GM19467 (cell line): Measurements from ENCODE around the gene ADAMTS17.

Source experiments
- ATAC-seq: cut with Tn5 transposase; IDR thresholded peaks from one replicate; pipeline ENCODE4 v1.9.1; 2021; ENCODE audit warnings: mild to moderate bottlenecking, moderate library complexity; ENCODE audit not compliant: unreplicated experiment

Gene ADAMTS17

DNA sequence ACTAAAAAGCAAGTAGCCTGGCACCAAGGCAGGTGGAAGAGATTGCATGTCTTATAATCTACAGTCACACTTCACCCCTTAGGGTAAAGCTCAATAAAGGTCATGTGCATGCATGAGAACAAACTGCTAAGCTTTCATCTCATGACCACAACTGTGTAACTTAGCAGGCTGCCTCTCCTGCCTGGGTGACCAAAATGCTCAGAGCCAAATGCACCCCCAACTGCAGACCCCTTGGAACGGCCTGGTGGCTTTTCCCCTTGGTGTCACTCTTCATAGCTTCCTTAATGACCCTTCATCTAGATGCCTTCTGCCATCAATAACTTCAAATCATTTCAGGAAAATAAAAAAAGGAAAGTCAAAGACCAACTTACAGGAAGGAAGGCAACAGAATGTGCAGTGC lies 88.1 kb downstream of the ADAMTS17 start:
- ATAC-seq, result no peak

DNA sequence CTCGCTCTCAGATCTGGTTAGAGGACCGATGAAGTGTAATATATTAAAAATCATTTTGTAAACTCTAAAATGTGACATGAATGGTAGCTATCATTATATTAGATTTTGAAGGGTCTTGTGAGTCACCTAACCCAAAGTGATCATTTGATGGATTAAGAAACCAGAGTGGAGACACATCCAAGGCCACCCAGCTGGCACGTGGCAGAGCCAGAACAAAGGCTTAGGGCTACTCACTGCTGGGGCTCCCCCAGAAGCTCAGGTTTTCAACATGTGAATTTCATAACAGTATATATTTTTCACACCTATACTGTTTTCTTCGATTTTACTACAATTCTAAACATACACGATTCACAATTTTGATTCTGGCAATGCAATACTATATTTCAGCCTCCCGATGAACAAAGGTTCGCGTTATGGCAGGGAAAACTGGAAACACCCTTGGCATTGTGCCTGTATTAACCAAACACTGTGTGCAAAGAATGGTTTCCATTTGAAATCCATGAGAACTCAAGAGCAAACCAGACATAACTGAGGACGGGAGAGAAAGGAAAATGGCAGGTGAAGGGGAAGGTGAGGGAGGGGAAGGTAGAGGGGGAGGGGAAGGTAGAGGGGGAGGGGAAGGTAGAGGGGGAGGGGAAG lies 88.9 kb downstream of the ADAMTS17 start:
- no peak for ATAC-seq

DNA sequence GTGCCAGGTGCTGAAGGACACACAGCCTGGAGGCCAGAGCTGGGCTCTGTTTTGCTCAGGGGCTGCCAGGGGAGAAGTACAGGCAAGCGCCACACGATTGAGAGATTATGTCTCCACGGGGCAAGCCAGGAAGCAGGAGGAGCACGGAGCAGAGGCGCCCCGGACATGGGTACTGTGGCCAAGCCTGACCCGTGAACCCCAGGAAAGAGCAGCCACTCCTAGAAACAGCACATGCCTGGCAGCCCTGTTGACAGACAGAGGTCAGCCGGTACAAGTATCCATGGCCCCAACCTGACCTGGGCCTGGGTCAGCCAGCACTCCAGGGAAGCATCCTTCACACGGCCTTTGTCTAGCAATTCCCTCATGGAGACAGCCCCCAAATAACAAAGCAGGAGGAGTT lies 89.4 kb downstream of the ADAMTS17 start:
- ATAC-seq, result no peak

DNA sequence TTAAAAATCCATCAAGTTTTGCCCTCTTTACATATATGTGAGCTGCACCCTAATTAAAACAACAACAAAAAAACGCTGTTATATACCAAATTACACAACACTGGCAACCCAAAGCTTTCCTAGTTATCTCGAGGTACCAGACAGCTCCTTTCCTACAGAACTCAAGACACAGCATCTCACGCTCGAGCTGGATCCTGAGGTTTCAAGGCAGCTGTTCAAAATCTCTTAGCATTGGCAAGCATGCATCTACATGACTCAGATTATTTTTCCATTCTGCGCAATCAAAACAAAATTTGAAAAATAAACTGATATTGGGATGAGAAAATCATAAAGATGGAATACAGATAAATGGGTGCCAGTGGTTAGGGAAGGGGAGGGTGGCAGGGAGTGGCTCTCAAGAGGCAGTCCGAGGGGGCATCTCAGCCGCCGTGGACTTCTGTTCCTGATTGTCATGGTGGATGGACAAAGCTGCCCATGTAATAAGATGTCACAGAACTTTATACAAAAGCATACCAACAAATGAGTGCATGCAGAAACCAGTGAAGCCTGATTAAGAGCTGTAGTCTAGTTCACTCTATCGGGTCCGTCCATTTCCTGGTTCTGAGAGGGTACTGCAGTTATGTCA lies 91.5 kb downstream of the ADAMTS17 start:
- ATAC-seq, result no peak

DNA sequence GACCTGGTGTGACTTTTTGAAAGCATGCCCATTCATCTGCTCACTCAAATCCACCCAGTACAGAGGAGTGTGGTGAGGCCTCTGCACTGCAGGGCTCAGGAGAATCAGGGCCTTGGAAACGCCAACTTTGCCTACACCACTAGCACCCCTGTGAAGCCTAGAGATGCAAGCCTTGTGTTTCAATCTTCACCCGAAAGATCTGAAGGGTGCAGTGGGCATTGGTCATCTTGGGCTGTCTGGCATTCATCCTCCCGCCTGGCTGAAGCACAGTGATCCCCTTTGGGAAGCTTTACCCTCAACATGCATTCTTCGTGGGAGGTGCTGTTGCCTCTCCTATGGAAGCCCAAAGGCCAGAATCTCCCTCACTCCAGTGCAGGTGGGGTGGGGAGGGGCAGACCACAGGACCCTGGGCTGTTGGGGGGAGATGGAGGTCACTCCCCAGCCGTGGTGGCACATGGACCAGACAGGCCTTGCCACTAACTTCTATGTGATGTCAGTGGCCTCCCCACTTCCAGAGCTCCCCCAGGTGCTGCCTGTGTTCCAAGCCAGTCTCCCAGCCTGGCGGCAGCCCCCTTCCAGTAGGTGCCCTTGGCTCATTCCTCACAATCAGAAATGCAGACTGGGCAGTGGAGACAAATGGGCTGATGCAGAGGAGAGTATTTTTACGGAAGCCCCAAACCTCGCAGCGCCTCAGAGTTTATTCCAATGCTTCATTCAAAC lies 92.5 kb downstream of the ADAMTS17 start:
- no peak for ATAC-seq

DNA sequence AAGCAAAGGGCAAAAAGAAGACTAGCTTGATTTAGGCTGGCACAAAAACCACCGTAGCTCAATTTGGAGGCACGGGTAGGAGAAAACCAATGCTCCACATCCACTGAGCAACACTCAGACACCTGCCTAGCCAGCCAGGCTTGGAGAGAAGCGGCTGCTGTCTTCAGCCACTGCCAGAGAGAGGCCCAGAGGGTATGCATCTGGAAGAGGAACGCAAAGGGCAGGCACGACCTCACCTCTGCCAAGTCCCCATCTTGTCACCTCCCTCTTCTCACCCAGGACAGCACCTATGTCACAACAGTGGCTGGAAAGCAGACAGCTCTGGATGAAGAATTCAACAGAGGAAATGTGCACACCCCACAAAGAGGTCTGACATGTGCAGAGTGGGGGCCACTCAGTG lies 93.5 kb downstream of the ADAMTS17 start:
- no peak for ATAC-seq

DNA sequence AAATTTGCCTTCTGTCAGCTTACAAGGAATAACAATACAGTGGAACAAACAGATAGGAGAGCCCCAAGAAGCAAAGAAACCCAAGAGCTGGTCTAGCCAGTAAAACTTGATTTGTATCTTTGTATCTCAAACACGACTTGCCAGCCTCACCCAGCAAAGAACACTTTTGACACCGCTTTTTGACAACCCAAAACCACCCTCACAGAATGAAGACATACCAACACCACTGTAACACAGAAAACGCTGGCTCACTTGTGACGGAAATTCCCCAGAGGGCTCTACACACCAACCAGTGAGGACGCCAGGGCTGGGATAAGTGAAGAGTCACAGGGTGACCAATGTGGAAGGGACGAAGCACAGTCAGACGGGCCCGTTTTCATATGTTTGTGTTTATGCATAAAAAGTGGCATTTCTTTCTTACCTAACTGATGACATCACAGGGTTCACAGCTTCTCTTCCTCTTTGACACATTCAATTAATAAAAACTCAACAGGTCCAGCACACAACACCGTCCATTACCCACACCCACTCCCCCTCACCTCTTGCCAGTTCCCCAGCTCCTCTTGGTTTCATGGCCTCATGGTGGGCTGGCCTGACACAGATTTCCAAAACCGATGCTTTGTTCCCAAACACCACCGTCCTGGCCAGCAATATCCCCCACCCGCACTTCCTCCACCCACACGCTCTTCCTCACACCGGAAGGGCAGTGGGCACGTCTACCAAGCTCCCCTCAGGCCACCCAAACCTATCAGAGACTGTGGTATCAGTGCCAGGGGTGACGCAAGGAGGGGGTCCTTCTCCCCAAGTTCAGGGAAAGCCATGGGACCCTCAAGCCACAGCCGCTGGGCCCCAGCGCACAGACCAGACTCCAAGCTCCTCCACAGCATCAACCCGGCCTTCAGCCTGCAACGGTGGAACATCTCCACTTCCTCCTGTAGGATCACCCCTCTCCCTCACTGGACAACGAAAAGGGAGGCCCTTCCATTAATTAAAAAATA lies 94.2 kb downstream of the ADAMTS17 start:
- no peak for ATAC-seq

DNA sequence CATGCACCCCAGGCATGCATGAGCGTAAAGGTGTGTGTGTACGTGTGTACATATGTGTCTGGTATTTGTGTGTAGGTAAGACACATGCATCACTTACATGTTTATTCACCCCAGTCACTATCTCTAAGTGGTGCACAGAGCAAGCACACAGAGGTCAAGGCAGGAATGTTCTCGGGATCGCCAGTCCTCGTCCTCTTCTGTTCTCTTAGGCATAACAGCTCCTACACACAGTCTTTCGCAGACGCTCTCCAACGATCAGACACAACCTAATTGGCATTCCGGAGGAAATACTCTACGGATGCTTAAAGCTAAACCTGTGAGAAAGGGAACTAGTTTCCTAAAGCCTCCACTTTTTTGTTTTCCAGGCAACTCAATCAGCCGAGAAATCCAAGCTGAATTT lies 95.9 kb downstream of the ADAMTS17 start:
- ATAC-seq, result no peak

DNA sequence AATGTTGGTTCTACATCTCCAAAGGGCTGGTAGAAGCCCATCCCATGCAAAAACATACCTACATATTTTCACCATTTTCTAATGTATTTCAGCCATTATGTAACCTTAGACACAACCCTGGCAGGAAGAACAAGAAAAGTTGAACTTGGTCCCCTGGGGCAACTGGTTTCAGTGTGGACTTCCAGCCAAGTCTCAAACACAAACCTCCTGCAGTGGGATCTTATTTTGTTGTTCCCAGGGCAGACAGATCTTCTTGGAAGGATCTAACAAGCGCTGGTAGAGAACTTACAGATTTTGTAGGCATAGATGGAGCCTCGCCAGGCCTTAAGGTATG lies 96.3 kb downstream of the ADAMTS17 start:
- ATAC-seq, result no peak

DNA sequence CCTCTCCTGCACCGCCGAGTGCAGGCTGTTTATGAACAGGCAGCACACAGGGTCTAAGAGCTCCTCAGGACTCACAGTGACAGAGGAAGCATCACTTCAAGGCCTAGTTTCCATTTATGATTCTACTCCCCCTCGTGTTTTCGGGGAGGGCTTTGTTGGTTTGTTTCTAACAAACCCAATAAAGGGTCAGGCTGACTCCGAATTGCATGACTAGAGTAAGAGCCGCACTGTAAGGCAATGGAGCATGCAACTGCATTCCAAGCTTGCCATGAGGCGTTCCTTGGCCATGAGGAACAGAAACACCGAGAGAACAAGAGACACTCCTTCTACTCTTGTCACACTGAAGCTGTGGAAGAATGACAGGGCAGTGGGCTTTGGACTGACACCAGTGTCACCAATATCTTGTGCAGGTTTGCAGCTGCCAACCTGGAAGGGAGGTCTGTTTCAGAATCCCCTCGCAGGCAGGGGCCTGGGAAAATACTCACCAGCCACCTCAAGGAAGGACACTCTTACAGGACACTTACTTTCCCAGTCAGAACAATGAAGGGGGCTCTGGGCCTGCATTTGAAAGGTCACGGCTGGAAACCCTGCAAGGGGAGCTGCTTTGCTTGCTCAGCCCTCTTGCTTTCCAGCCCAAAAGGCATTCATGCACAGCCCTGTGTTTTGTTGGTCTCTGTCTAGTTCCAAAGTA lies 96.8 kb downstream of the ADAMTS17 start:
- ATAC-seq, result no peak

DNA sequence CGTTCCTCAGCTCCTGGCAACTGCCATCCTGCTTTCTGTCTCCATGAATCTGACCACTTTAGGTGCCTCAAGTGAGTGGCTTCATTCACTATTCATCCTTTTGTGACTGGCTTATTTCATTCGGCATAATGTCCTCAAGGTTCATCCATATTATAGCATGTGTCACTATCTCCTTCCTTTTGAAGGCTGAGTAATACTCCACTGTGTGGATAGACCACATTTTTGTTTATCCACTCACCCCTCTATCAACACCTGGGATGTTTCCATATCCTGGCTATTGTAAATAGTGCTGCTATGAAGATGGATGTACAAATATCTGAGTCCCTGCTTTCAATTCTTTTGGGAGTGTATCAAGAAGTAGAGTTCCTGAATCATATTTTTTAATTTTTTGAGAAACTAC lies 98.8 kb downstream of the ADAMTS17 start:
- no peak for ATAC-seq

DNA sequence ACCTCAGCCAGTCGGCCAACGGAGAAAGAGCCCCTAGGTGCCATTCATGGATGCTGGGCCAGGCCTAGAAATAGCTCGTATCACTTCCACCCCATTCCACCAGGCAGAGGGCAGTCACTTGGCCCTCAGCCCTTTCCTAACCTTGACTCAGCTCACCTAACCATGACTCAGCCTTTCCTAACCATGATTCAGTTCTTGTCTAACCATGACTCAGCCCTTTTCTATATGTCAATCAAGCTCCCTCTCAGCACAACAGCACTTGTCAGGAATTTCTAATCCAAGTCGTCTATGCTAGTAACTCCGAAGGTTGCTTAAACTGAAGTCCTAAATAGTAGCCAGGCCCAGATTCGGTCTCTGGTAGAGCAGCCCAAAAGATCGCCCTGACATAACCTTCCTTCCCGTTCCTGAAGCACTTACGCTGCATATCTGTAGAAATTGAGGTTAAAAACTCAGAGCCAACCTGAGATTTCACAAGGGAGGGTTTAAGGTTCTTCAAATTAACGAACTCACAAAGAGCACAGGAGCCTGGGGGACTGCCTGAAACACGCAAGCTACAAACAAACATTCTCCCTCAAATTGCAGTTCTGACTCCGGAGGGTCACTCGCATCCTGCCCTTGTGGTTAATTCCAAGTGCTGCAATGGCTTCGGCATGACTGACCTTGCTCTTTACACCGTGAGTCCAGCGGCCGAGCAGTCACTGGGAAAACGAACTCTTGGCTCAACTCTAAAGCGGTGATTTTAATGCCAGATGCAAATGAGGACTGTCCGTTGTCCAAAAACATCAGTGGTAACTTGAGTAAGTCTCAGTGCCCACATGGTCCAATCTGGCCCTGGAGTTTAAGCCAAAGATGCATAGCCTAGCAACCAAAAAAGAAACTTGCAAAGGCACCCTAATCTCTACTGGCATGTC lies 99.9 kb downstream of the ADAMTS17 start:
- ATAC-seq, result no peak

DNA sequence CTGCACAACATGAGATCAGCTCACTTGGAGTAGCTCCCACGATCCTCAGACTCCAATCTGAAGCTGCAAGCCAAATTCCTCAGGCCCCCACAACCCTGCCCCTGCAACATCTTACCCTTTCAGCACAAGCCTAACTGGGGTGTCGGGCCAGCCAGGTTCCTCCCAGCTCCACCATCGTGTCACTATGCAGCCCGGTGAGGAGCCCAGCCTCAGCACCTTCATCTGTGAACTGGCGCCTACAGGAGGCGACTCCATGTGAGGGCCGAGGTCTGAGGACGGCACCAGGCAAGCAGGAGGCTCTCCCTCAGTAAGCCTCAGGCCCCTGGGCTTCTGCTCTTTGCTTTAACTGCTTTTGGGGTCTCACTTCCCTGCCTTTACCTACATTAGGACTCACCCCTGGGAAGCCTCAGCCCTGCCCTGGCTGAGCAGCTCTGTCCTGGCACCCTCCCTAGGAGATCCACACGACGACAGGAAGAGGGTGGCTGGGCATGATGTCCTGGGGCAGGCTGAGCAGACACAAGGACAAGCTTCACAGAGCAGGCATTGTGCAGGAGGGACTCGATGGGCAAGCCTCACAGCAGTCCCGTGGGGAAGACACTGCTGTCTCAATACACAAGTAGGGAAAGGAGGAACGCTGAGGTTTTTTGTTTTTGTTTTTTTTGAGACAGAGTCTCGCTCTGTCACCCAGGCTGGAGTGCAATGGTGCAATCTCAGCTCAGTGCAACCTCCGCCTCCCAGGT lies 104.6 kb downstream of the ADAMTS17 start:
- no peak for ATAC-seq

DNA sequence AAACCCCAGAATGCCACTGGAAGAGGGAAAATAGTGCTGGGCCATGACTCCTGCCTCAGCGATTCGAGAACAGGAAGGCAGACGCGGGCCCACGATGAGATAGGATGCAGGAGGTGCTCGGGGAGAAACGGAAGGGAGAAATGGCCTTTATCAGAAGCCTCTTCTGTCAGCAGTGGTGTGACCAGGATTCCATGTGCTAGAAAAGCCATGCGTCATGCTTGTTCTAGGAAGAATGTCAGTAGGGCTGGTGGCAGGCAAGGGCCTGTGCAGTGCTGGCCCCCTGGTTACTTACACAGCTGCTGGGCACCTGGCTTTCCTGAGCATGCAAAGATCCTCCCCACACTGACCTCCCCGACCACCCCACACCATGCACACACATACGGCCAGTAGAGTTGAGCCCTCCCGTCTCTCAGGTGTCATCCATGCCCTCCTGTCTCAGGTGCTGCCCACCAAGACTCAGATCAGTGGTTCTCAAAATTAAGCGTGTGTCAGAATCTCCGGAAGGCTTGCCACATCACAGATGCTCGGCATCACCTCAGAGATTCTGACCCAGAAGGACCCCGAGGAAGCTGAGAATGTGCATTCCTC lies 106.7 kb downstream of the ADAMTS17 start:
- ATAC-seq, result no peak

DNA sequence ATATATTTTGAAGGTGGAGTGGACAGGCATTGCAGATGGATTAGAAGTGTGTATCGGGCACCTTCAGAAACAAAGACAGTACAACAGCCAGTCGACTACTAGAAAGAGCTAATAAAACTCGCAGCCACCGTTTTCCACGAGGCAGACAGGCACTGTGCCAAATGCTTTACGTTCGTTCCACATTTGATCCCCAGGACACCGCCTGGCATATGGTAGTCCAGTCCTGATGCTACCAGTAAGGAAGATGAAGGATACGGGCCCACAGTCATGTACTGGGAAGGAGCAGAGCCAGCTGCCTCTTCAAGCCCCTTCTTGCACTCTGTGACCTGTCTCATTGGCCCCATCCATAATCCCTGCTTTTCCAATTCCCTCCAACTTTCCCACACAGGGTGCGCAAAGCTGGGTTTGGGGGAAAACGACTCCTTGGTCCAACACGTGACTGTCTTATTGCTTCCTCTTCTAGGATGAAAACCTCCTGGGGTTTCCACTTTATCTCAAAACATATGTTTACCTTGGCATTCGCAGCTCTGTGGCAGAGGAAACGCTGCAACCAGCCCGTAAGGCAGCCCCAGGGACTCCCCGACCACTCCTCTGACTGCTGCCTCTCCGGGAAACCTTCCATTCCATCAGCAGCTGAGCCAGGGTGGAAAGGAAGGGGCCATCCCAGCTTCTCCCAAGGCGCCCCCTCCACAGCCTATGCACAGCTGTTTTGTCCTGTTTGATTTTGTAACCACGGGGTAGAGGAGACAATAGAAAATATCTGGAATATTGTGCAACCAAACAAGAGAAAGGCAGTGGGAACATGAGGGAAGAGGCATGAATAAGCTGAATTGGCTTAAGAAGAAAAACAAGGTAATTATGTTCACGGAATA lies 107.4 kb downstream of the ADAMTS17 start:
- ATAC-seq, result no peak

DNA sequence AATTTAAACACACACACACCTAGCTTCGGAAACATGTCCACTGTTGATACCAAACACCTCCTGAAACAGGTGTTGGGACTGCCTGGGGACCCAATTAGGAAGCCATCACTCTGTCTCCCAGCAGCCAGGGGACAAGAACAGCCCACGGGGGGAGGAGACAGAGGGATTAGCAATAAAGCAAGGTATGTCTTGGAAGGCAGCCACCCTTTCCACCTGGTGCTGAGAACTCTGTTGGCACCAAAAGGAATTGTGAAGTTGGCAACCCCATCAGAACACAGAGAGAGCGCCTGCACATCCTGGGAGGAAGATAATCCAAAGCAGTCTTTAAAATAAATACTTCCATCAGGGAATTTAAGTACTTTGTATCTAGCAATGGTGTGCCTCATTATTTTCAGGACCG lies 111.0 kb downstream of the ADAMTS17 start:
- no peak for ATAC-seq
